ENCODE measurements around the gene FAM76B.

FAM76B gene

GRCh38 chr11:95729462-95729861, 60.1 kb downstream of the FAM76B start:
- DNase-seq (ENCODE audit: low spot score), result no peak

GRCh38 chr11:95728790-95729189, 60.8 kb downstream of the FAM76B start:
- no peak for DNase-seq (ENCODE audit: low spot score)

GRCh38 chr11:95728094-95728493, 61.5 kb downstream of the FAM76B start:
- no peak for DNase-seq (ENCODE audit: low spot score)

GRCh38 chr11:95727620-95728019, 62.0 kb downstream of the FAM76B start:
- DNase-seq (ENCODE audit: low spot score), result no peak

- no peak for DNase-seq (ENCODE audit: low spot score)
Measured at GRCh38 chr11:95727111-95727510, 62.5 kb downstream of the FAM76B start.

GRCh38 chr11:95725196-95725595, 64.4 kb downstream of the FAM76B start:
- DNase-seq (ENCODE audit: low spot score), result no peak

- DNase-seq (ENCODE audit: low spot score), result no peak
Measured at GRCh38 chr11:95723361-95723942, 66.1 kb downstream of the FAM76B start.

- DNase-seq (ENCODE audit: low spot score), result no peak
Measured at GRCh38 chr11:95720195-95720594, 69.4 kb downstream of the FAM76B start.

All from hematopoietic multipotent progenitor cell treated with erythropoietin and hydrocortisone succinate and interleukin-3 and kit ligand, for 15 days (in vitro differentiated cells).